H1 (cell line): ENCODE results near the gene PCDH19. TPM values are rescaled to one million over a fixed set of nuclear protein-coding genes. Genes with fewer than 3 reads are reported as not detected.

Source experiments
- CTCF ChIA-PET: fragments of 300-600 bp; sonication (Branson Sonifier 250); formaldehyde crosslinking; loops from one replicate; lab custom pipeline; 2021; ENCODE audit not compliant: partially characterized antibody; lab: Charles Lee
- POLR2A ChIA-PET: fragments of 300-600 bp; sonication (Branson Sonifier 250); formaldehyde crosslinking; loops from one replicate; lab custom pipeline; 2021; ENCODE audit warnings: inconsistent platforms; ENCODE audit not compliant: partially characterized antibody; lab: Charles Lee
- DNase-seq, 2 experiments: peaks; one replicate each; pipeline versions ENCODE4 v3.0.0 to v3.0.0-alpha.2; 2010 to 2022; ENCODE audit warnings: low spot score in 2 of 2, low read depth in 1 of 2, mixed read lengths in 1 of 2
- FAIRE-seq: peaks from 2 replicates; lab custom pipeline; 2011; peaks lifted over from hg19 to GRCh38; lab: Jason Lieb, UNC
- H2AFZ ChIP-seq: 2 replicates; pipeline ENCODE4 v1.8.1; 2012; ENCODE audit warnings: low read length, inconsistent platforms
- H2AK5ac ChIP-seq: 2 replicates; pipeline ENCODE4 v1.6.1; 2013; ENCODE audit warnings: low read depth, low read length
- H2BK120ac ChIP-seq: replicated peaks from 2 replicates; pipeline ENCODE3; 2013; ENCODE audit warnings: low read depth, low read length, inconsistent platforms
- H2BK12ac ChIP-seq: 2 replicates; pipeline ENCODE4 v1.6.1; 2013; ENCODE audit warnings: low read depth, low read length
- H2BK15ac ChIP-seq: 2 replicates; pipeline ENCODE4 v1.6.1; 2013; ENCODE audit warnings: low read length
- H2BK20ac ChIP-seq: 2 replicates; pipeline ENCODE4 v1.6.1; 2013; ENCODE audit warnings: low read length
- H2BK5ac ChIP-seq: 2 replicates; pipeline ENCODE4 v1.6.1; 2013; ENCODE audit warnings: low read depth, low read length
- H3K14ac ChIP-seq: 2 replicates; pipeline ENCODE4 v1.6.1; 2013; ENCODE audit warnings: inconsistent platforms; ENCODE audit not compliant: insufficient read length
- H3K18ac ChIP-seq: 2 replicates; pipeline ENCODE4 v1.6.1; 2013; ENCODE audit warnings: low read length; ENCODE audit errors: extremely low read depth
- H3K23ac ChIP-seq: 2 replicates; pipeline ENCODE4 v1.6.1; 2013; ENCODE audit warnings: inconsistent platforms; ENCODE audit not compliant: insufficient read length
- H3K23me2 ChIP-seq: 2 replicates; pipeline ENCODE4 v1.6.1; 2013; ENCODE audit warnings: low read depth, low read length
- H3K27ac ChIP-seq: 2 replicates; pipeline ENCODE4 v1.6.1; 2011; ENCODE audit warnings: low read depth, low read length, inconsistent platforms
- H3K27me3 ChIP-seq, 4 experiments: replicated peaks in 1 of 4; 1 replicate in 1 of 4; 2 replicates in 3 of 4; pipeline versions ENCODE4 v1.6.1 to v1.8.1; 2011 to 2013; ENCODE audit warnings: low read length in 3 of 4, mild to moderate bottlenecking in 3 of 4, inconsistent platforms in 2 of 4, mixed read lengths in 2 of 4, moderate library complexity in 1 of 4; ENCODE audit not compliant: control insufficient read depth in 3 of 4, insufficient read depth in 3 of 4; ENCODE audit errors: extremely low read depth in 1 of 4
- H3K36me3 ChIP-seq, 4 experiments: 2 replicates each; pipeline versions ENCODE4 v1.6.1 to v1.8.1; 2011 to 2013; ENCODE audit warnings: mild to moderate bottlenecking in 4 of 4, low read length in 3 of 4, moderate library complexity in 2 of 4, control low read depth in 1 of 4, inconsistent platforms in 1 of 4; ENCODE audit not compliant: insufficient read depth in 4 of 4, control insufficient read depth in 2 of 4
- H3K4ac ChIP-seq: replicated peaks from 2 replicates; pipeline ENCODE3; 2013; ENCODE audit warnings: low read length, low read depth, mixed read lengths, inconsistent platforms; ENCODE audit not compliant: insufficient read length
- H3K4me1 ChIP-seq, 4 experiments: replicated peaks in 1 of 4; 1 replicate in 1 of 4; 2 replicates in 3 of 4; pipeline versions ENCODE4 v1.6.1 to v1.8.1; 2011 to 2013; ENCODE audit warnings: low read length in 3 of 4, inconsistent platforms in 2 of 4, mixed read lengths in 1 of 4; ENCODE audit not compliant: insufficient read depth in 4 of 4, control insufficient read depth in 3 of 4
- H3K4me2 ChIP-seq, 2 experiments: 2 replicates each; pipeline versions ENCODE4 v1.6.1 to v1.8.1; 2011 to 2013; ENCODE audit warnings: low read depth in 2 of 2, low read length in 2 of 2, control low read depth in 1 of 2, inconsistent platforms in 1 of 2, mild to moderate bottlenecking in 1 of 2; ENCODE audit not compliant: insufficient read depth in 1 of 2
- H3K4me3 ChIP-seq, 4 experiments: fragments of 200-600, 300-600 bp in 1 of 4; sonication (generic), shearing (Covaris generic), sonication (Bioruptor Twin) in 1 of 4; 2 replicates each; pipeline versions ENCODE4 v1.5.1 to v1.8.1; 2011 to 2016; ENCODE audit warnings: low read length in 4 of 4, low read depth in 3 of 4, control low read depth in 2 of 4, inconsistent platforms in 2 of 4, mild to moderate bottlenecking in 2 of 4, mixed read lengths in 1 of 4, moderate library complexity in 1 of 4; ENCODE audit not compliant: insufficient read depth in 2 of 4; ENCODE audit errors: extremely low read depth in 1 of 4
- H3K56ac ChIP-seq: replicated peaks from 2 replicates; pipeline ENCODE3; 2013; ENCODE audit warnings: low read depth, mild to moderate bottlenecking, mixed read lengths, low read length, inconsistent platforms; ENCODE audit not compliant: insufficient read length
- H3K79me1 ChIP-seq: 2 replicates; pipeline ENCODE4 v1.6.1; 2013; ENCODE audit warnings: low read depth, low read length, control low read depth
- H3K79me2 ChIP-seq, 2 experiments: 2 replicates each; pipeline versions ENCODE4 v1.6.1 to v1.8.1; 2012 to 2013; ENCODE audit warnings: low read length in 2 of 2, mild to moderate bottlenecking in 2 of 2, inconsistent platforms in 1 of 2; ENCODE audit not compliant: insufficient read depth in 2 of 2, control insufficient read depth in 1 of 2
- H3K9ac ChIP-seq, 4 experiments: replicated peaks in 1 of 4; 1 replicate in 1 of 4; 2 replicates in 3 of 4; pipeline versions ENCODE4 v1.6.1 to v1.8.1; 2011 to 2013; ENCODE audit warnings: low read depth in 3 of 4, low read length in 3 of 4, control low read depth in 2 of 4, mild to moderate bottlenecking in 2 of 4, moderate library complexity in 2 of 4, inconsistent platforms in 1 of 4; ENCODE audit errors: extremely low read depth in 1 of 4
- H3K9me3 ChIP-seq, 2 experiments: 2 replicates each; pipeline versions ENCODE4 v1.6.1 to v1.8.1; 2012 to 2013; ENCODE audit warnings: mild to moderate bottlenecking in 2 of 2, moderate library complexity in 2 of 2, control low read depth in 1 of 2, inconsistent platforms in 1 of 2, low read depth in 1 of 2, low read length in 1 of 2, mixed read lengths in 1 of 2; ENCODE audit not compliant: insufficient read depth in 2 of 2
- H4K20me1 ChIP-seq, 2 experiments: replicated peaks in 1 of 2; 2 replicates each; pipeline versions ENCODE3 to v1.8.1; 2011 to 2013; ENCODE audit warnings: inconsistent platforms in 2 of 2, low read length in 2 of 2, mild to moderate bottlenecking in 1 of 2; ENCODE audit not compliant: insufficient read depth in 2 of 2, control insufficient read depth in 1 of 2
- H4K5ac ChIP-seq: 2 replicates; pipeline ENCODE4 v1.6.1; 2013; ENCODE audit warnings: low read length, low read depth, mixed read lengths, inconsistent platforms; ENCODE audit not compliant: insufficient read length
- H4K8ac ChIP-seq: 2 replicates; pipeline ENCODE4 v1.8.0; 2013; ENCODE audit warnings: mild to moderate bottlenecking, moderate library complexity, low read length, inconsistent platforms; ENCODE audit not compliant: insufficient read depth; ENCODE audit errors: extremely low read depth
- H4K91ac ChIP-seq: replicated peaks from 2 replicates; pipeline ENCODE3; 2013; ENCODE audit warnings: low read length, mixed read lengths, inconsistent platforms; ENCODE audit not compliant: insufficient read length
- BCL11A ChIP-seq, 2 experiments: IDR thresholded peaks; one replicate each; pipeline ENCODE4 v1.6.1; 2011; ENCODE audit warnings: low read depth in 2 of 2, low read length in 2 of 2, mild to moderate bottlenecking in 2 of 2
- CTCF ChIP-seq, 3 experiments: IDR thresholded peaks; 1 replicate in 2 of 3; 2 replicates in 1 of 3; pipeline versions ENCODE4 v1.5.1 to v1.6.1; 2011; ENCODE audit warnings: low read length in 3 of 3, mild to moderate bottlenecking in 3 of 3, inconsistent platforms in 2 of 3, low read depth in 1 of 3, moderate library complexity in 1 of 3; ENCODE audit not compliant: insufficient read depth in 1 of 3; ENCODE audit errors: control extremely low read depth in 1 of 3
- KDM5A ChIP-seq: fragments of 200-600 bp; IDR thresholded peaks from 2 replicates; pipeline ENCODE4 v1.7.1; 2012; ENCODE audit warnings: mild to moderate bottlenecking, low read length, inconsistent platforms, mixed read lengths
- MAX ChIP-seq: IDR thresholded peaks from 2 replicates; pipeline ENCODE4 v1.6.1; 2012; ENCODE audit warnings: inconsistent platforms
- POLR2AphosphoS5 ChIP-seq: IDR thresholded peaks from 2 replicates; pipeline ENCODE4 v1.6.1; 2011; ENCODE audit warnings: low read depth, low read length
- RAD21 ChIP-seq, 2 experiments: IDR thresholded peaks in 1 of 2; conservative IDR thresholded peaks in 1 of 2; 2 replicates each; pipeline ENCODE4 v1.6.1; 2011; ENCODE audit warnings: low read depth in 2 of 2, low read length in 2 of 2, improper control_type of control experiment in 1 of 2, inconsistent platforms in 1 of 2, mild to moderate bottlenecking in 1 of 2, moderate library complexity in 1 of 2
- RNF2 ChIP-seq: fragments of 200-900, 300-1000 bp; sonication (generic); IDR thresholded peaks from 2 replicates; pipeline ENCODE4 v1.7.1; 2016; ENCODE audit warnings: borderline replicate concordance, low read depth, mild to moderate bottlenecking, antibody characterized with exemption, low read length; ENCODE audit not compliant: poor library complexity, severe bottlenecking; ENCODE audit errors: missing control alignments
- RXRA ChIP-seq: IDR thresholded peaks from 2 replicates; pipeline ENCODE4 v1.6.1; 2011; ENCODE audit warnings: low read depth, mild to moderate bottlenecking, low read length, moderate library complexity; ENCODE audit not compliant: insufficient read depth
- YY1 ChIP-seq: IDR thresholded peaks from 2 replicates; pipeline ENCODE4 v1.6.1; 2011; ENCODE audit warnings: low read depth, mild to moderate bottlenecking, low read length
- polyA plus RNA-seq, 7 experiments: library from polyadenylated mRNA; depleted of rRNA in 3 of 7; stranded (reverse) in 5 of 7; unstranded in 2 of 7; fragments of >200 nt in 5 of 7; fragments of 200-250 nt in 2 of 7; gene quantifications; 1 replicate in 5 of 7; 2 replicates in 1 of 7; 4 replicates in 1 of 7; pipeline versions ENCODE4 v1.2.1 to v1.2.3, GENCODE V29; 2011 to 2013; ENCODE audit warnings: missing spikeins in 2 of 7, mixed read lengths in 2 of 7
- total RNA-seq: library from RNA; stranded (reverse); fragmentation: NEBNext Ultra II Directional; extraction: Animal tissue kit (Norgen Biotek cat#: 25700); gene quantifications from 2 replicates; pipeline ENCODE4 v1.2.1, GENCODE V29; 2021

The PCDH19 gene
- total and polyA plus RNA-seq, 2 of the 8 experiments (the other 6 are each of a cell fraction or from before 2014, with no cell fraction given), result 0.12 to 1.2 TPM

DNA sequence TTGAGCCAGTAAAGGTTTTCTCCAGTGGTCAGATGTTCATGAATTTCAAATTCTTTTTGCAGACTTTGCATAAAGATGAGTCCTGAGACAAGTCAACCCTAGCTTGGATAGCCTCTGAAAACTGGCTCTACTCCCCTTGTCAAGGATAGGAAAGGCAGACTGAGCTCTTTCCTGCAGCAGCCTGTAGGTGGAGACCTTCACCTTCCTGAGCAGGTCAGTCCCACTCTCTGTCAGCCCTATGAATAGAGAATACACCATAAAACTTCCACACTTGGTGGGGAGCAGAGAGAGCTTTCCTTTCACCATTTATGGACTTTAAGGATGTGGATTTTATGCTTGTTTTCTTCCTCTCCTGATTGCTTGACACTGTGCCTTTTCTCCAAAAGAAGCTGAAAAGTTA, 41.9 kb downstream of the PCDH19 start:
- ChIA-PET CTCF (interaction anchor here (0.7 to 6.4 kb wide), 19 partner anchors 9 to 240 kb away, joined by 3 to 51 read pairs (median 5); partner anchors contain the start of gene PCDH19), POLR2A (no interaction called here)
- H3K56ac ChIP-seq, result no peak overlapping the region
- H3K23ac ChIP-seq, result no peak overlapping the region
- H4K8ac ChIP-seq, result no peak overlapping the region
- no peak overlapping the region for H3K14ac ChIP-seq
- H3K27ac ChIP-seq, result no peak overlapping the region
- H3K4me1 ChIP-seq, result peaks cover 0 to 3% (median 0%) of the 10 kb centered on the region in 4 experiments; a peak in 1 of 7 replicates
- H4K5ac ChIP-seq, result no peak overlapping the region
- no peaks in the 10 kb centered on the region for H3K27me3 ChIP-seq
- no peak overlapping the region for H2BK120ac ChIP-seq
- no peaks in the 10 kb centered on the region for H3K9me3 ChIP-seq
- H2AFZ ChIP-seq, result no peak overlapping the region
- H4K91ac ChIP-seq, result no peak overlapping the region
- no peak overlapping the region for H2BK5ac ChIP-seq
- H3K4me2 ChIP-seq, result no peak overlapping the region
- H3K9ac ChIP-seq, result no peak overlapping the region
- no peak overlapping the region for H2BK15ac ChIP-seq
- FAIRE-seq, result peak; percentile 78
- H3K79me1 ChIP-seq, result no peaks in the 10 kb centered on the region
- no peak overlapping the region for H2AK5ac ChIP-seq
- no peak overlapping the region for H2BK12ac ChIP-seq
- H3K4me3 ChIP-seq, result no peak overlapping the region
- H3K18ac ChIP-seq, result no peak overlapping the region
- no peaks in the 10 kb centered on the region for H3K79me2 ChIP-seq
- H4K20me1 ChIP-seq, result no peaks in the 10 kb centered on the region
- H3K4ac ChIP-seq, result no peak overlapping the region
- no peaks in the 10 kb centered on the region for H3K36me3 ChIP-seq
- peak; percentile 68 to 78 for TF ChIP-seq RAD21 (IDR thresholded peaks at IDR 0.05 in 1 of 2, conservative IDR thresholded peaks at IDR 0.05 in 1 of 2; ENCODE audit: low read depth in 2 of 2, low read length in 2 of 2)
- TF ChIP-seq POLR2AphosphoS5, result no peak
- no peak for TF ChIP-seq RXRA
- TF ChIP-seq RNF2, result no peak
- no peak for TF ChIP-seq YY1
- no peak for TF ChIP-seq KDM5A
- TF ChIP-seq MAX, result no peak
- TF ChIP-seq CTCF (IDR thresholded peaks at IDR 0.05; ENCODE audit: control extremely low read depth in 1 of 3, insufficient read depth in 1 of 3, low read depth in 1 of 3, low read length in 3 of 3), result peak; percentile 49 to 67 (median 57); a peak in 3 of 4 replicates
- TF ChIP-seq BCL11A (IDR thresholded peaks at IDR 0.05; ENCODE audit: low read depth in 2 of 2, low read length in 2 of 2), result no peak
- TF ChIP-seq, all 59 proteins: peak for 2
- DNase-seq, result no peak
- Histone ChIP-seq H2BK20ac (no peak overlapping the region), H3K23me2 (no peaks in the 10 kb centered on the region)
